ELF-1 (cell line): ENCODE measurements around the gene TIGIT.

Experiments used
- DNase-seq: peaks from one replicate; pipeline ENCODE4 v3.0.0-alpha.2; 2016; ENCODE audit warnings: low read depth, low spot score

The TIGIT gene

DNA sequence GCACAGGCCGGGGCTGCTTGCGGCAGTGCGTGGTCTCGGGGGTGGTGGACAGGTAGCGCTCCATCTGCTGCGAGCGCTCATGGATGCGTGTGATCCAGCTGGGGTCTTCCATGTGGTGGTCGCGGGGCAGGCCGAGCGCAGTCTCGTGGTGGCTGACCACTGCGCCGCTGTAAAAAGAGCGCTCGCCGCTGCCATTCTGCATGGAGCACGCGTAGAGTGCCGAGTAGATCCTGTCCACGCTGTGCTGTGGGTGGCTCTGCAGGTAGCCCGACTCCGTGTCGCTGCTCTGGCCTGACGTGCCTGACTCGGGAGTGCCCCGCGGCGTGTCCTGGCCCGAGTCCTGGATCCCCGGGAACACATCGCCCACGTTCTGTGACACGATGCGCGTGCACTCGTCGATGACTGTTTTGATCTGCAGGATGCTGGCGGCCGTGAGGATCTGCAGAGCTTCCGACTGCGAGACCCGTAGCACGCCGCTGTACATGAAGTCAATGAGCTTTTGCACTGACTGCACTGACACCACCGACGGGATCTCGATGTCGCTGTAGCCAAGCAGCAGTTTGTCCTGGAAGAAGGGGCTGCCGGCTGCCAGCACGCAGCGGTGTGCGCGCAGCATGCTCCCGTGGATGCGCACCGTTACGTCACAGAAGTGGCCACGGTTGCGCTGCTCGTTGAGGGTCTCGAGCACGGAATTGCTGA, 57.4 kb downstream of the TIGIT start:
- no peak for DNase-seq

DNA sequence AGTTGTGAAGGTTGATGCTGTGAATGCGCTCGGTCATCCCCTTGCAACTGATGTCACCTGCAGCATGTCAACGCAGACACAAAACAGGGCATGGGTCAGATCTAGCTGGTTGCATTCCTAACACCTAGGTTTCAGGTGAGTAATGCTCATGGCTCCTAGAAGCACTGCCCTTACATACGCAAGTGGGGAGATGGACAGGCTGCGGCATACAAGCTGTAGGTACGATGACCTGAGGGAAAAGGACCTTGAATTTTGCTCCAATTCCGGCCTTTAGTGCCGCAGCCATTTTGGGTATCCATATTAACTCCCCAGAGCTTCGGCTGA, 58.0 kb downstream of the TIGIT start:
- DNase-seq = no peak

DNA sequence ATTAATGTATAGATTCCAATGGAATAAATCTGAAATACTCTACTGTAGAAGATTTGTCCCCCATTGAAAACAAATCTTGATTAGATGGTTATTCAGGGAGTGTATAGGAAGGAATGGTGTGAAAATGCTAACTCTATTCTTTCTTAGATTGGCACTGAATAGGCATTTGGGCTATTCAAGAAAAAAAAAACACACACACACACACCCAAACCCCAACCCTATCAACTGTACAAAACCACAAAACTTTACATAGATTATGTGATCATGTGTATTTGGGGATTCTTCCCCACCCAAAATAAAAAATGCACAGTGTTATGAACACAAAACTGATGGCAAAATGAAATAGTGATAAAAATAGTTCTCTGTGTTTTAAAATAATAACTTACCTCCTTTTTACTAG, 61.8 kb downstream of the TIGIT start:
- DNase-seq = no peak

DNA sequence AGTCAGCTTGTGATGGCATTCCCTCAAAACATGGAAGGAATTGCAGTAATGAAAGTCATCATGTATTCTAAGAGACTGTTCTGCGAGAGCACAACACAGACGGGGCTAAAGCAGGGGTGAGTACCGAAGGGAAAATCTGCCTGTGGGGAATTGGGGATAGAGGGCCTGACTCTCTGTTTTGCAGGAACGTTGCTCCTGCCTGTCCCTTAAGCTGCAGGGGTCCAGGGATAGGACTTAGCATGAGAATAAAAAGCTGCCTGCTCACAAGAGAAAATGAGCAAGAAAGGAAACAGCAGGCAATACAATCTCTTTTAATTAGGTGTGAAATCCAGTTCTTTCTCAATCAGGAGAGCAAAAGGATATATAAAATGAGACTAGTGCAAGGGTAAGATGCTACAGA, 62.2 kb downstream of the TIGIT start:
- DNase-seq = peak; percentile 77

DNA sequence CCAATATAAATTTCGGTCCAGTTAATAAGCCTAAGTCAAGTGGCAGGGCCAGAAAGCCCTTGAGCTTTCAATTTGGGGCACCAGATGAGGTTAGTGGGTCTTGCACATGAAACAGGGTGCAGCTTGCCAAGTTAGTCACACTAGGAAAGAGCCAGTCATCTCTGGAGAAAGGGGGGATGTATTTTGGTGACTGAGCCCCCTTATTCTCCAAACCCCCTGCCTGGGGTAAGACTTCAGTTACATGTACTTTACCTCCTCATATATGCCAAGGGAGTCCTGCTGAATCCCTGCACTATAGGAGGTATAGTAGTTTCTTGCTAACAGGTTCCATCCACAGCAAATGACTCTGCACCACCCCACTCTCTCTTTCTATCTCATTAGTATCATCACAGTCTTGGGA, 62.7 kb downstream of the TIGIT start:
- no peak for DNase-seq
